Naive thymus-derived CD4-positive, alpha-beta T cell (primary cell): Measurements from ENCODE around the gene ZSCAN4. TPM values are rescaled to one million over a fixed set of nuclear protein-coding genes. Genes with fewer than 3 reads are reported as not detected.
A peak's percentile ranks its signal among the peaks of the same experiment; 100 is the strongest.

Source experiments
- ATAC-seq: fragments of 150-1000 bp; cut with Tn5 transposase; 2 replicates; pipeline ENCODE4 v1.10.0; 2021; ENCODE audit warnings: mild to moderate bottlenecking, moderate library complexity
- CTCF ChIA-PET: fragments of 350-600 bp; sonication (Branson Sonifier 250); formaldehyde crosslinking; loops from one replicate; lab custom pipeline; 2021; ENCODE audit warnings: antibody characterized with exemption; lab: Charles Lee
- POLR2A ChIA-PET: fragments of 350-600 bp; sonication (Branson Sonifier 250); formaldehyde crosslinking; loops from one replicate; lab custom pipeline; 2021; ENCODE audit warnings: antibody characterized with exemption, inconsistent platforms; lab: Charles Lee
- DNase-seq, 9 donors: peaks; one replicate each; pipeline versions ENCODE4 v3.0.0 to v3.0.0-alpha.2; 2020 to 2022; ENCODE audit warnings: mixed read lengths in 1 of 9
- H3K27ac ChIP-seq: one replicate; pipeline ENCODE4 v1.7.0; 2013; ENCODE audit warnings: mild to moderate bottlenecking, low read depth, low read length, moderate library complexity
- H3K27me3 ChIP-seq, 2 donors: one replicate each; pipeline ENCODE4 v1.7.0; 2013; ENCODE audit warnings: low read length in 2 of 2, mild to moderate bottlenecking in 2 of 2, moderate library complexity in 2 of 2; ENCODE audit not compliant: control insufficient read depth in 2 of 2, insufficient read depth in 2 of 2
- H3K36me3 ChIP-seq, 3 experiments: 1 replicate in 2 of 3; 2 replicates in 1 of 3; pipeline ENCODE4 v1.7.0; 2013; ENCODE audit warnings: low read length in 3 of 3, mild to moderate bottlenecking in 3 of 3, moderate library complexity in 1 of 3; ENCODE audit not compliant: insufficient read depth in 3 of 3, control insufficient read depth in 2 of 3
- H3K4me1 ChIP-seq, 2 donors: one replicate each; pipeline ENCODE4 v1.7.0; 2013; ENCODE audit warnings: low read length in 2 of 2, mild to moderate bottlenecking in 2 of 2, moderate library complexity in 1 of 2; ENCODE audit not compliant: control insufficient read depth in 2 of 2, insufficient read depth in 2 of 2
- H3K4me3 ChIP-seq: 2 replicates; pipeline ENCODE4 v1.7.0; 2013; ENCODE audit warnings: mild to moderate bottlenecking, low read length
- H3K9me3 ChIP-seq, 3 experiments: 1 replicate in 2 of 3; 2 replicates in 1 of 3; pipeline ENCODE4 v1.7.0; 2013; ENCODE audit warnings: low read length in 3 of 3; ENCODE audit not compliant: control insufficient read depth in 2 of 3
- H3K27ac Mint-ChIP-seq, 9 donors: one replicate each; pipeline ENCODE4 v1.8.0; 2020 to 2022; ENCODE audit warnings: mixed read lengths in 9 of 9, mild to moderate bottlenecking in 8 of 9, moderate library complexity in 5 of 9, inconsistent platforms in 2 of 9
- H3K27me3 Mint-ChIP-seq, 5 donors: one replicate each; pipeline ENCODE4 v1.8.0; 2021 to 2022; ENCODE audit warnings: mixed read lengths in 5 of 5, mild to moderate bottlenecking in 1 of 5
- H3K36me3 Mint-ChIP-seq, 5 donors: one replicate each; pipeline ENCODE4 v1.8.0; 2020 to 2022; ENCODE audit warnings: mixed read lengths in 5 of 5, mild to moderate bottlenecking in 3 of 5, inconsistent platforms in 1 of 5
- H3K4me1 Mint-ChIP-seq, 7 donors: one replicate each; pipeline ENCODE4 v1.8.0; 2020 to 2022; ENCODE audit warnings: mixed read lengths in 7 of 7, mild to moderate bottlenecking in 3 of 7, inconsistent platforms in 1 of 7
- H3K4me3 Mint-ChIP-seq, 10 donors: one replicate each; pipeline ENCODE4 v1.8.0; 2020 to 2022; ENCODE audit warnings: mild to moderate bottlenecking in 10 of 10, mixed read lengths in 10 of 10, moderate library complexity in 6 of 10, inconsistent platforms in 2 of 10
- H3K9me3 Mint-ChIP-seq, 11 donors: one replicate each; pipeline ENCODE4 v1.8.0; 2020 to 2022; ENCODE audit warnings: mixed read lengths in 11 of 11, mild to moderate bottlenecking in 4 of 11, inconsistent platforms in 1 of 11, moderate library complexity in 1 of 11
- intact Hi-C, 2 donors: fragments of 100-400 bp; cut with micrococcal nuclease; formaldehyde crosslinking; loops; one replicate each; pipeline ENCODE4 v1.15.1; 2023
- polyA plus RNA-seq, 2 donors: library from polyadenylated mRNA; unstranded; fragments of 300-500 nt; fragmentation: Illumina TruSeq; gene quantifications; one replicate each; pipeline ENCODE4 v1.2.3, GENCODE V29; 2021
- total RNA-seq, 6 experiments: library from RNA in 5 of 6; stranded (reverse) in 5 of 6; gene quantifications; 1 replicate in 5 of 6; 2 replicates in 1 of 6; pipeline ENCODE4 v1.2.3 and lab custom pipeline; 2021 to 2026

ZSCAN4 gene
- total and polyA plus RNA-seq, 7 experiments from 2014 or later = not detected

GRCh38 chr19:57671124-57671895 lies 2.6 kb downstream of the ZSCAN4 start:
- Mint-ChIP-seq H3K27me3 (peaks cover 0 to 39% (median 31%) of the 10 kb centered on the region in 5 donors), H3K36me3 (peaks cover 0 to 9% (median 6%) of the 10 kb centered on the region in 5 donors), H3K27ac (no peak overlapping the region), H3K9me3 (peaks cover 5 to 74% (median 23%) of the 10 kb centered on the region in 11 donors), H3K4me3 (peak overlapping the region in 1 of 10 donors; percentile 58), H3K4me1 (no peaks in the 10 kb centered on the region)
- H3K27me3 ChIP-seq = no peaks in the 10 kb centered on the region
- H3K36me3 ChIP-seq = no peaks in the 10 kb centered on the region
- intact Hi-C loops = no loop called here
- H3K27ac ChIP-seq = no peak overlapping the region
- DNase-seq (no peak), ATAC-seq (no peak)
- no peaks in the 10 kb centered on the region for H3K4me1 ChIP-seq
- no peak overlapping the region for H3K4me3 ChIP-seq
- CTCF ChIA-PET = no interaction called here
- no peaks in the 10 kb centered on the region for H3K9me3 ChIP-seq
- POLR2A ChIA-PET = interaction anchor here (0.5 kb wide), 1 partner anchor 790 kb away, joined by 7 read pairs; no protein-coding TSS in a partner anchor

- Mint-ChIP-seq H3K27ac (peak overlapping the region in 1 of 9 donors; percentile 43), H3K4me3 (no peak overlapping the region)
- ATAC-seq = no peak
Measured at GRCh38 chr19:57672466-57672865, 3.7 kb downstream of the ZSCAN4 start.

GRCh38 chr19:57675881-57676280 lies 7.1 kb downstream of the ZSCAN4 start:
- H3K4me3 ChIP-seq = no peak overlapping the region
- H3K27ac ChIP-seq = no peak overlapping the region
- H3K4me1 ChIP-seq = no peaks in the 10 kb centered on the region
- intact Hi-C loops = no loop called here
- peaks cover 0 to 5% (median 0%) of the 10 kb centered on the region in 3 experiments for H3K9me3 ChIP-seq
- ChIA-PET CTCF (no interaction called here), POLR2A (no interaction called here)
- H3K27me3 Mint-ChIP-seq = peaks cover 0 to 36% (median 25%) of the 10 kb centered on the region in 5 donors
- no peaks in the 10 kb centered on the region for H3K36me3 ChIP-seq
- ATAC-seq (no peak), DNase-seq (no peak)
- no peaks in the 10 kb centered on the region for H3K4me1 Mint-ChIP-seq
- H3K4me3 Mint-ChIP-seq = no peak overlapping the region
- peaks cover 0 to 20% (median 4%) of the 10 kb centered on the region in 5 donors for H3K36me3 Mint-ChIP-seq
- peaks cover 6 to 77% (median 34%) of the 10 kb centered on the region in 11 donors for H3K9me3 Mint-ChIP-seq
- H3K27me3 ChIP-seq = no peaks in the 10 kb centered on the region
- H3K27ac Mint-ChIP-seq = no peak overlapping the region

More at GRCh38 chr19:57672466-57672865, 3.7 kb downstream of the ZSCAN4 start:
- H3K9me3 ChIP-seq = no peaks in the 10 kb centered on the region
- CTCF ChIA-PET = no interaction called here
- Mint-ChIP-seq H3K27me3 (peaks cover 0 to 43% (median 31%) of the 10 kb centered on the region in 5 donors), H3K9me3 (peaks cover 7 to 78% (median 27%) of the 10 kb centered on the region in 11 donors), H3K4me1 (no peaks in the 10 kb centered on the region), H3K36me3 (peaks cover 0 to 14% (median 7%) of the 10 kb centered on the region in 5 donors)
- H3K36me3 ChIP-seq = no peaks in the 10 kb centered on the region
- POLR2A ChIA-PET = no interaction called here
- intact Hi-C loops = no loop called here
- no peak for DNase-seq
- no peak overlapping the region for H3K27ac ChIP-seq
- no peak overlapping the region for H3K4me3 ChIP-seq
- H3K4me1 ChIP-seq = no peaks in the 10 kb centered on the region
- no peaks in the 10 kb centered on the region for H3K27me3 ChIP-seq

GRCh38 chr19:57682226-57682766 lies 13.6 kb downstream of the ZSCAN4 start:
- Mint-ChIP-seq H3K4me3 (peak overlapping the region; percentile 89 to 99 (median 97)), H3K36me3 (peaks cover 53 to 67% (median 59%) of the 10 kb centered on the region in 5 donors), H3K4me1 (peaks cover 25 to 46% (median 39%) of the 10 kb centered on the region in 7 donors), H3K27ac (peak overlapping the region; percentile 90 to 98 (median 96)), H3K9me3 (peaks cover 37 to 91% (median 69%) of the 10 kb centered on the region in 11 donors), H3K27me3 (peaks cover 2 to 8% (median 7%) of the 10 kb centered on the region in 5 donors)
- peaks cover 21 to 52% (median 45%) of the 10 kb centered on the region in 3 experiments for H3K9me3 ChIP-seq
- ChIA-PET POLR2A (interaction anchor here (0.8 to 2.4 kb wide), 15 partner anchors 18 to 862 kb away, joined by 3 to 12 read pairs (median 3); partner anchors contain the start of genes TRIM28, ZIK1, ZNF329 and ZNF416), CTCF (interaction anchor here (0.5 kb wide), 1 partner anchor 93 kb away, joined by 3 read pairs; no protein-coding TSS in a partner anchor)
- intact Hi-C loops = loop anchor here (2.0 to 5.0 kb wide), 6 partner anchors 45 to 1145 kb away; partner anchors contain the start of genes ZFP28 (in 1 of the 2), ZNF132 (in 1 of the 2), ZNF419 (in 1 of the 2) and ZNF586 (in 1 of the 2)
- H3K27me3 ChIP-seq = no peaks in the 10 kb centered on the region
- H3K4me3 ChIP-seq = peak overlapping the region; percentile 93
- DNase-seq (no peak), ATAC-seq (no peak)
- H3K36me3 ChIP-seq = peaks cover 23 to 51% (median 31%) of the 10 kb centered on the region in 3 experiments
- H3K27ac ChIP-seq = peak overlapping the region; percentile 80
- H3K4me1 ChIP-seq = peaks cover 9 to 13% of the 10 kb centered on the region in 2 donors

GRCh38 chr19:57686727-57687126 lies 18.0 kb downstream of the ZSCAN4 start:
- Histone ChIP-seq H3K9me3 (peaks cover 34 to 86% (median 78%) of the 10 kb centered on the region in 3 experiments), H3K27me3 (no peaks in the 10 kb centered on the region), H3K4me1 (peaks cover 9 to 13% of the 10 kb centered on the region in 2 donors), H3K36me3 (peaks cover 23 to 65% (median 39%) of the 10 kb centered on the region in 3 experiments), H3K27ac (no peak overlapping the region), H3K4me3 (peak overlapping the region; percentile 18)
- H3K9me3 Mint-ChIP-seq = peaks cover 40 to 100% (median 88%) of the 10 kb centered on the region in 11 donors
- intact Hi-C loops = no loop called here
- H3K27me3 Mint-ChIP-seq = peaks cover 0 to 1% (median 0%) of the 10 kb centered on the region in 5 donors
- peak overlapping the region in 1 of 10 donors; percentile 98 for H3K4me3 Mint-ChIP-seq
- ATAC-seq (no peak), DNase-seq (no peak)
- ChIA-PET POLR2A (interaction anchor here (0.6 kb wide), 1 partner anchor 28 kb away, joined by 3 read pairs; no protein-coding TSS in a partner anchor), CTCF (no interaction called here)
- peaks cover 23 to 40% (median 34%) of the 10 kb centered on the region in 7 donors for H3K4me1 Mint-ChIP-seq
- peaks cover 61 to 99% (median 84%) of the 10 kb centered on the region in 5 donors for H3K36me3 Mint-ChIP-seq
- no peak overlapping the region for H3K27ac Mint-ChIP-seq

- H3K9me3 Mint-ChIP-seq = peaks cover 37 to 100% (median 82%) of the 10 kb centered on the region in 11 donors
- H3K4me1 Mint-ChIP-seq = peaks cover 17 to 33% (median 27%) of the 10 kb centered on the region in 7 donors
- peak overlapping the region; percentile 14 for H3K4me3 ChIP-seq
Measured at GRCh38 chr19:57687363-57688010, 18.8 kb downstream of the ZSCAN4 start.

More at GRCh38 chr19:57687363-57688010, 18.8 kb downstream of the ZSCAN4 start:
- H3K4me1 ChIP-seq = peaks cover 6 to 11% of the 10 kb centered on the region in 2 donors
- no peak overlapping the region for H3K27ac ChIP-seq
- CTCF ChIA-PET = no interaction called here
- POLR2A ChIA-PET = interaction anchor here (0.7 kb wide), 1 partner anchor 52 kb away, joined by 3 read pairs; no protein-coding TSS in a partner anchor
- Mint-ChIP-seq H3K4me3 (no peak overlapping the region), H3K27me3 (no peaks in the 10 kb centered on the region), H3K36me3 (peaks cover 53 to 94% (median 77%) of the 10 kb centered on the region in 5 donors), H3K27ac (no peak overlapping the region)
- peaks cover 34 to 89% (median 78%) of the 10 kb centered on the region in 3 experiments for H3K9me3 ChIP-seq
- intact Hi-C loops = no loop called here
- DNase-seq = no peak
- H3K36me3 ChIP-seq = peaks cover 23 to 60% (median 39%) of the 10 kb centered on the region in 3 experiments
- H3K27me3 ChIP-seq = no peaks in the 10 kb centered on the region
- ATAC-seq = no peak
